GM08714 (cell line): Measurements from ENCODE around the gene GFRA3.
"Not testable (repeated sequence)": the region's sequence is repeated elsewhere in the genome, so short reads cannot be mapped to it uniquely, and the experiment has no call there.

Experiments used
- H3K4me3 ChIP-seq: fragments of 200-500 bp; sonication (Bioruptor generic); 2 replicates; pipeline ENCODE4 v1.5.1; 2014; ENCODE audit warnings: mild to moderate bottlenecking, low read length, inconsistent platforms
- ZNF274 ChIP-seq: IDR thresholded peaks from 2 replicates; pipeline ENCODE4 v1.6.1; 2012; ENCODE audit warnings: mild to moderate bottlenecking, low read depth, low read length

Gene GFRA3

GRCh38 chr5:138274189-138274853, at the start of gene GFRA3:
Gene GFRA3 (minus strand): TSS chr5:138274621. CDS start chr5:138274424, 197 bp downstream.
- no peak for TF ChIP-seq ZNF274
- peak within 1 kb of the TSS; percentile 13; the same call in 1 of the 2 replicates for H3K4me3 ChIP-seq

- H3K4me3 ChIP-seq: not testable (repeated sequence)
These were observed 43.8 kb upstream of the GFRA3 start for GRCh38 chr5:138318211-138318610.

GRCh38 chr5:138316355-138316754, 41.9 kb upstream of the GFRA3 start:
- no peak overlapping the region for H3K4me3 ChIP-seq
- TF ChIP-seq ZNF274: no peak

GRCh38 chr5:138315751-138316278, 41.4 kb upstream of the GFRA3 start:
- TF ChIP-seq ZNF274: no peak

GRCh38 chr5:138305797-138306196, 31.4 kb upstream of the GFRA3 start:
- TF ChIP-seq ZNF274: no peak
- no peak overlapping the region for H3K4me3 ChIP-seq

More at GRCh38 chr5:138315751-138316278, 41.4 kb upstream of the GFRA3 start:
- H3K4me3 ChIP-seq: no peak overlapping the region

GRCh38 chr5:138303372-138303771, 29.0 kb upstream of the GFRA3 start:
- no peak for TF ChIP-seq ZNF274
- H3K4me3 ChIP-seq: no peak overlapping the region

GRCh38 chr5:138289296-138289695, 14.9 kb upstream of the GFRA3 start:
- no peak overlapping the region for H3K4me3 ChIP-seq
- TF ChIP-seq ZNF274: no peak

- no peak for TF ChIP-seq ZNF274
- no peak overlapping the region for H3K4me3 ChIP-seq
These were observed 12.8 kb upstream of the GFRA3 start for GRCh38 chr5:138287246-138287645.

GRCh38 chr5:138282920-138283742, 8.7 kb upstream of the GFRA3 start:
- no peak for TF ChIP-seq ZNF274

GRCh38 chr5:138280915-138281314, 6.5 kb upstream of the GFRA3 start:
- no peak overlapping the region for H3K4me3 ChIP-seq
- TF ChIP-seq ZNF274: no peak

More at GRCh38 chr5:138282920-138283742, 8.7 kb upstream of the GFRA3 start:
- H3K4me3 ChIP-seq: no peak overlapping the region

- no peak for TF ChIP-seq ZNF274
- H3K4me3 ChIP-seq: no peak overlapping the region
These were observed 2.1 kb upstream of the GFRA3 start for GRCh38 chr5:138276402-138277054.

GRCh38 chr5:138275895-138276294, 1.5 kb upstream of the GFRA3 start:
- no peak for TF ChIP-seq ZNF274
- H3K4me3 ChIP-seq: no peak overlapping the region

GRCh38 chr5:138275379-138275782, 960 bp upstream of the GFRA3 start:
- TF ChIP-seq ZNF274: no peak

GRCh38 chr5:138273834-138274188, 610 bp downstream of the GFRA3 start:
- TF ChIP-seq ZNF274: no peak
- peak overlapping the region; percentile 13; the same call in 1 of the 2 replicates for H3K4me3 ChIP-seq

More at GRCh38 chr5:138275379-138275782, 960 bp upstream of the GFRA3 start:
- no peak overlapping the region for H3K4me3 ChIP-seq
